Suprapubic skin (tissue), 4 donors: ENCODE measurements around the gene ZNF407. TPM values are rescaled to one million over a fixed set of nuclear protein-coding genes. Genes with fewer than 3 reads are reported as not detected.

Experiments
- DNase-seq, 2 donors: peaks; one replicate each; pipeline ENCODE4 v3.0.0-alpha.2; 2019; ENCODE audit warnings: low spot score in 2 of 2
- H3K27ac ChIP-seq: fragments of 200-600 bp; sonication (generic); one replicate; pipeline ENCODE4 v1.5.1; 2019
- H3K27me3 ChIP-seq: fragments of 200-600 bp; sonication (generic); one replicate; pipeline ENCODE4 v1.5.1; 2019
- H3K36me3 ChIP-seq: fragments of 200-600 bp; sonication (generic); one replicate; pipeline ENCODE4 v1.5.1; 2019
- H3K4me1 ChIP-seq: fragments of 200-600 bp; sonication (generic); one replicate; pipeline ENCODE4 v1.5.1; 2019
- H3K4me3 ChIP-seq: fragments of 200-600 bp; sonication (generic); one replicate; pipeline ENCODE4 v1.5.1; 2019; ENCODE audit warnings: mild to moderate bottlenecking
- H3K9me3 ChIP-seq: fragments of 200-600 bp; sonication (generic); one replicate; pipeline ENCODE4 v1.5.1; 2019
- EP300 ChIP-seq: sonication (generic); formaldehyde crosslinking; IDR thresholded peaks from one replicate; pipeline ENCODE4 v1.6.1; 2017; ENCODE audit warnings: antibody characterized with exemption
- POLR2A ChIP-seq, 2 donors: fragments of 450-650 bp; IDR thresholded peaks; one replicate each; pipeline ENCODE4 v1.6.1; 2017; ENCODE audit warnings: antibody characterized with exemption in 2 of 2, mild to moderate bottlenecking in 2 of 2, moderate library complexity in 2 of 2
- POLR2AphosphoS5 ChIP-seq, 3 donors: sonication (generic); formaldehyde crosslinking; IDR thresholded peaks; one replicate each; pipeline ENCODE4 v1.6.1; 2017; ENCODE audit warnings: antibody characterized with exemption in 3 of 3
- WGBS: methylation state at CpG from one replicate; pipeline ENCODE4 v1.1.5; 2018; 5-methylcytosine and 5-hydroxymethylcytosine counted together
- total RNA-seq, 4 donors: library from RNA; depleted of rRNA; stranded (reverse); fragments of >200 nt; gene quantifications; one replicate each; pipeline ENCODE4 v1.1.0, GENCODE V29; 2016
- TF ChIP-seq, protein P1 (sequence below), 2 donors: fragments of 200-600 bp in 1 of 2; fragments of 450-650 bp in 1 of 2; sonication (generic) in 1 of 2; IDR thresholded peaks; one replicate each; pipeline ENCODE4 v1.5.1; 2016 to 2019; ENCODE audit warnings: antibody characterized with exemption in 2 of 2, mild to moderate bottlenecking in 1 of 2, moderate library complexity in 1 of 2

ZNF407 gene
- total RNA-seq, 4 donors from 2014 or later: 10.7 to 22.1 (median 13.8) TPM

- no peak overlapping the region for H3K4me3 ChIP-seq
- no peak overlapping the region for H3K27ac ChIP-seq
- DNase-seq: no peak
- TF ChIP-seq POLR2AphosphoS5 (IDR thresholded peaks at IDR 0.05) (no peak), EP300 (no peak), POLR2A (IDR thresholded peaks at IDR 0.05) (no peak)
- TF ChIP-seq, protein P1, sequence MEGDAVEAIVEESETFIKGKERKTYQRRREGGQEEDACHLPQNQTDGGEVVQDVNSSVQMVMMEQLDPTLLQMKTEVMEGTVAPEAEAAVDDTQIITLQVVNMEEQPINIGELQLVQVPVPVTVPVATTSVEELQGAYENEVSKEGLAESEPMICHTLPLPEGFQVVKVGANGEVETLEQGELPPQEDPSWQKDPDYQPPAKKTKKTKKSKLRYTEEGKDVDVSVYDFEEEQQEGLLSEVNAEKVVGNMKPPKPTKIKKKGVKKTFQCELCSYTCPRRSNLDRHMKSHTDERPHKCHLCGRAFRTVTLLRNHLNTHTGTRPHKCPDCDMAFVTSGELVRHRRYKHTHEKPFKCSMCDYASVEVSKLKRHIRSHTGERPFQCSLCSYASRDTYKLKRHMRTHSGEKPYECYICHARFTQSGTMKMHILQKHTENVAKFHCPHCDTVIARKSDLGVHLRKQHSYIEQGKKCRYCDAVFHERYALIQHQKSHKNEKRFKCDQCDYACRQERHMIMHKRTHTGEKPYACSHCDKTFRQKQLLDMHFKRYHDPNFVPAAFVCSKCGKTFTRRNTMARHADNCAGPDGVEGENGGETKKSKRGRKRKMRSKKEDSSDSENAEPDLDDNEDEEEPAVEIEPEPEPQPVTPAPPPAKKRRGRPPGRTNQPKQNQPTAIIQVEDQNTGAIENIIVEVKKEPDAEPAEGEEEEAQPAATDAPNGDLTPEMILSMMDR (IDR thresholded peaks at IDR 0.05): no peak
- 73% methylated on average over 1 of the region's 1 CpG for WGBS
- H3K27me3 ChIP-seq: no peaks in the 10 kb centered on the region
- H3K36me3 ChIP-seq: no peaks in the 10 kb centered on the region
- H3K4me1 ChIP-seq: no peaks in the 10 kb centered on the region
- no peaks in the 10 kb centered on the region for H3K9me3 ChIP-seq
These were observed 96.8 kb downstream of the ZNF407 start for GRCh38 chr18:74694436-74694835.

DNA sequence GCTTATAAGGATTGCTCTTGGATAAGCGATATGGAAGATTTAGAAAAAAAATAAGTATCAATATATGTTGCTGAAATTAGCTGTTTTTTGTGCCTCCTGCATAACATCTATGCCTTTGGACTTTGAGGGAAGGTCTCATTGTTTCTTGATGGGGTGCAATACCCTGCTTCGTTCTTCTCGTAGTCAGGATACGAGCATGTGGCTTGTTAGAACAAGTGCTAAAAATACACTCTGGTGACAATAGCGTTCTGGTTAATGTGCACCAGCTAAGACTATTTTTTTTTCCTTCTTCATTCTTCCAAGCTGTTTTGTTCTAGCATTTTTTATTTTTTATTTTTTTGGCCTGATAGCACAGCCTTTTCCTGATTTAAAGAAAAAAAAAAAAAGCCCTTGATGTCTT lies 97.5 kb downstream of the ZNF407 start:
- no peaks in the 10 kb centered on the region for H3K27me3 ChIP-seq
- no peak overlapping the region for H3K4me3 ChIP-seq
- no peak for TF ChIP-seq EP300
- TF ChIP-seq POLR2A (IDR thresholded peaks at IDR 0.05): no peak
- no peak for TF ChIP-seq POLR2AphosphoS5 (IDR thresholded peaks at IDR 0.05)
- TF ChIP-seq, protein P1 (IDR thresholded peaks at IDR 0.05): no peak
- no peak overlapping the region for H3K27ac ChIP-seq
- no peak for DNase-seq
- 85% methylated on average over 5 of the region's 5 CpGs for WGBS
- no peaks in the 10 kb centered on the region for H3K9me3 ChIP-seq
- no peaks in the 10 kb centered on the region for H3K4me1 ChIP-seq
- H3K36me3 ChIP-seq: no peaks in the 10 kb centered on the region

DNA sequence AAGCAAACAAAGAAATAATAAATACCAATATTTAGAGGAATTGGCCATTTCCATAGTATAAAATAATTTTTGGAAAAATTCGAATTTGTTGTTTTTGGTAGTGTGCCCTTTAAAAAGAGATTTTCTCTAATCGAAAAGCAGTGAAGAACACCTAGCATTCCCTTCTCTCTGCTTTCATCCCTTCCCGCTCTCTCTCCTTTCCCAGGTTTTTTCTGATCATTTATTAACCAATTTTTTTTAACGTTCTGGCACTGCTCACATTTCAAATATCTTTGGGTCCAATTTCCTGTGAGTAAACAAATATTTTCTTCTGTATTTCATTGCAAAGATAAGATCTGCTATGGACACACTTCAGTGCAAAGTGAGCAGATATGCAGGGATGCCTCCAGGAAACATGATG lies 101.2 kb downstream of the ZNF407 start:
- no peak overlapping the region for H3K27ac ChIP-seq
- no peaks in the 10 kb centered on the region for H3K9me3 ChIP-seq
- TF ChIP-seq, protein P1 (IDR thresholded peaks at IDR 0.05): no peak
- TF ChIP-seq EP300 (no peak), POLR2AphosphoS5 (IDR thresholded peaks at IDR 0.05) (no peak), POLR2A (IDR thresholded peaks at IDR 0.05) (no peak)
- no peak for DNase-seq
- no peaks in the 10 kb centered on the region for H3K27me3 ChIP-seq
- H3K4me1 ChIP-seq: no peaks in the 10 kb centered on the region
- H3K4me3 ChIP-seq: no peak overlapping the region
- 90% methylated on average over 4 of the region's 4 CpGs for WGBS
- no peaks in the 10 kb centered on the region for H3K36me3 ChIP-seq

DNA sequence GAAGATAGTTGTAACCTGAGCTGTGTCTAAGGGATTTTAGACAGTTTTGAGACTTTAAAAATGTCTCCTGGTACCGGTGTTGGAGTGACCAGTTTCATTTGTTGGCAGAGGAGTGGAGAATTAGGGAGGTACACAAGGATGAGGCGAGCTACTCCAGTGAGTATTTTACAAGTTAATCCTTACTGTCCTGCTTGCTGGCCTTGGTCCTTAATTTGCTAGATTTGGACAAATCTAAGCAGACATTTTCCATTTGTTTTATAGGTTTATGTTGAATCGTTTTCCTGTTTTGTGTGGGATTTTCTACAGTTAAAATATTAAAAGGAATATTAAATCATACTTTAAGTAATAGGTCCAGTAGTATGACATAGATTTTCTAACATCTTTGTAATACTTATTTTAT lies 101.8 kb downstream of the ZNF407 start:
- no peaks in the 10 kb centered on the region for H3K4me1 ChIP-seq
- no peaks in the 10 kb centered on the region for H3K36me3 ChIP-seq
- no peak overlapping the region for H3K27ac ChIP-seq
- H3K9me3 ChIP-seq: no peaks in the 10 kb centered on the region
- TF ChIP-seq EP300 (no peak), POLR2AphosphoS5 (IDR thresholded peaks at IDR 0.05) (no peak), POLR2A (IDR thresholded peaks at IDR 0.05) (no peak)
- TF ChIP-seq, protein P1 (IDR thresholded peaks at IDR 0.05): no peak
- no peaks in the 10 kb centered on the region for H3K27me3 ChIP-seq
- WGBS: 85% methylated on average over 3 of the region's 3 CpGs
- no peak overlapping the region for H3K4me3 ChIP-seq
- DNase-seq: no peak

DNA sequence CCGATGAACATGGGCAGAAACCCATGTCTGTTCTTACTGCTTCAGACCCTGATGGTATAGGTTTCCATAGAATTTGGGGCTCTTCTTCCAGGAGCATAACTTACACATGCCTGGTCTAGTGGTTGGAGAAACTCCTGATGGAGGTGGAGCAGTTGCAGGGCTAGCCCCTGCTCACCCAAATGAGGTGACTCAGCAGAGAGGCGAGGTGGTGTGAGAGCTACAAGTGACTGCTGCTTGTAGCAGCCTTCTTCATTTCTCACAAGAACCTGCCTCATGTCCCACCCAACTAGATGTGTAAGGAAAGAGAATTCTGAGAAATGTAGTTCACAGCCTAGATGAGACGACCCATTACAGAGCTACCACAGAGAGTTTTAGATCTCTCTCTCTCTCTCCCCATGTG lies 105.3 kb downstream of the ZNF407 start:
- Histone ChIP-seq H3K4me1 (no peaks in the 10 kb centered on the region), H3K27me3 (no peaks in the 10 kb centered on the region), H3K4me3 (no peak overlapping the region), H3K27ac (no peak overlapping the region), H3K9me3 (no peaks in the 10 kb centered on the region), H3K36me3 (no peaks in the 10 kb centered on the region)
- WGBS: 58% methylated on average over 3 of the region's 3 CpGs
- no peak for DNase-seq
- TF ChIP-seq, protein P1 (IDR thresholded peaks at IDR 0.05): no peak
- TF ChIP-seq POLR2AphosphoS5 (IDR thresholded peaks at IDR 0.05) (no peak), EP300 (no peak), POLR2A (IDR thresholded peaks at IDR 0.05) (no peak)
